ENCODE results near the gene GPR87.

The GPR87 gene

GRCh38 chr3:151265166-151265565 is 51.5 kb downstream of the GPR87 start:
- no peak for DNase-seq
- H3K23ac ChIP-seq (ENCODE audit: low read length), result no peak overlapping the region
- no peak overlapping the region for H3K27ac ChIP-seq (ENCODE audit: low read depth, low read length)
- H3K4ac ChIP-seq (ENCODE audit: low read depth, low read length), result no peak overlapping the region
- no peak overlapping the region for H3K4me3 ChIP-seq (ENCODE audit: low read length)
- H3K56ac ChIP-seq (ENCODE audit: low read length), result no peak overlapping the region
- WGBS (ENCODE audit: extremely low coverage, insufficient coverage, low lambda C conversion rate), result no CpG with 5 or more reads among the region's 5 CpGs
- H3K4me1 ChIP-seq (ENCODE audit: control insufficient read depth, low read depth, low read length), result no peaks in the 10 kb centered on the region
- no peak overlapping the region for H3K9ac ChIP-seq (ENCODE audit: low read length)
- H3K18ac ChIP-seq (ENCODE audit: low read length), result no peak overlapping the region
- no peak overlapping the region for H2BK120ac ChIP-seq (ENCODE audit: low read depth, low read length)
- no peaks in the 10 kb centered on the region for H3K36me3 ChIP-seq (ENCODE audit: control insufficient read depth, insufficient read depth, low read length)
- no peak overlapping the region for H2BK15ac ChIP-seq (replicated peaks; ENCODE audit: low read depth)
- no peak overlapping the region for H2BK5ac ChIP-seq (ENCODE audit: low read length)
- no peak overlapping the region for H2AK5ac ChIP-seq (ENCODE audit: low read length)
- no peaks in the 10 kb centered on the region for H3K27me3 ChIP-seq (ENCODE audit: insufficient read depth, low read length, poor library complexity)
- no peaks in the 10 kb centered on the region for H3K79me2 ChIP-seq (ENCODE audit: control insufficient read depth, insufficient read depth, low read length)
- no peak overlapping the region for H4K8ac ChIP-seq (ENCODE audit: low read depth, low read length)
- H3K79me1 ChIP-seq (ENCODE audit: low read length), result no peaks in the 10 kb centered on the region
- no peak overlapping the region for H3K4me2 ChIP-seq (ENCODE audit: low read length)
- H4K5ac ChIP-seq (ENCODE audit: low read length), result no peak overlapping the region

DNA sequence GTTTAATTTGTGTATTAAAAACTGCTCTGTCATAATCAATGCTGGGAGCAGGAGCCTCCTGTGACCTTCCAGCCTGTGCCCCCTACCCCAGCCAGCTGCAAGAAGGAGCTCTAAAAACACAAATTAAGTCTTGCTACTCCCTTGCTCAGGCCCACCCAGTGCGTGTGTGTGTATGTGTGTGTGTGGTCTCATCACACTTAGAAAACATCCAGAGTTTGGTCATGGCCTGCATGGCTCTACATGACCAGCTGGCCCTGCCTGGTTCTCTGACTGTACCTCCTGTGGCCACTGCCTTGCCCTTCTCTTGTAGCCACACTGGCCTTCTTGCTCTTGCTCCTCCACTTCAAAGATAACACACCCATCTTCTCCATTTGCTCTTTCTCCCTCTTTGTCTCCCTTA is 52.0 kb downstream of the GPR87 start:
- DNase-seq, result no peak
- H3K4ac ChIP-seq (ENCODE audit: low read depth, low read length), result no peak overlapping the region
- no CpG with 5 or more reads among the region's 1 CpG for WGBS (ENCODE audit: extremely low coverage, insufficient coverage, low lambda C conversion rate)
- H2BK15ac ChIP-seq (replicated peaks; ENCODE audit: low read depth), result no peak overlapping the region
- H3K79me2 ChIP-seq (ENCODE audit: control insufficient read depth, insufficient read depth, low read length), result no peaks in the 10 kb centered on the region
- H3K56ac ChIP-seq (ENCODE audit: low read length), result no peak overlapping the region
- H3K79me1 ChIP-seq (ENCODE audit: low read length), result no peaks in the 10 kb centered on the region
- H3K23ac ChIP-seq (ENCODE audit: low read length), result no peak overlapping the region
- no peak overlapping the region for H3K27ac ChIP-seq (ENCODE audit: low read depth, low read length)
- no peak overlapping the region for H3K4me3 ChIP-seq (ENCODE audit: low read length)
- no peaks in the 10 kb centered on the region for H3K36me3 ChIP-seq (ENCODE audit: control insufficient read depth, insufficient read depth, low read length)
- no peak overlapping the region for H3K9ac ChIP-seq (ENCODE audit: low read length)
- no peak overlapping the region for H3K4me2 ChIP-seq (ENCODE audit: low read length)
- no peaks in the 10 kb centered on the region for H3K4me1 ChIP-seq (ENCODE audit: control insufficient read depth, low read depth, low read length)
- no peaks in the 10 kb centered on the region for H3K27me3 ChIP-seq (ENCODE audit: insufficient read depth, low read length, poor library complexity)
- no peak overlapping the region for H3K18ac ChIP-seq (ENCODE audit: low read length)
- H2AK5ac ChIP-seq (ENCODE audit: low read length), result no peak overlapping the region
- no peak overlapping the region for H2BK120ac ChIP-seq (ENCODE audit: low read depth, low read length)
- H2BK5ac ChIP-seq (ENCODE audit: low read length), result no peak overlapping the region
- H4K5ac ChIP-seq (ENCODE audit: low read length), result no peak overlapping the region
- H4K8ac ChIP-seq (ENCODE audit: low read depth, low read length), result no peak overlapping the region

DNA sequence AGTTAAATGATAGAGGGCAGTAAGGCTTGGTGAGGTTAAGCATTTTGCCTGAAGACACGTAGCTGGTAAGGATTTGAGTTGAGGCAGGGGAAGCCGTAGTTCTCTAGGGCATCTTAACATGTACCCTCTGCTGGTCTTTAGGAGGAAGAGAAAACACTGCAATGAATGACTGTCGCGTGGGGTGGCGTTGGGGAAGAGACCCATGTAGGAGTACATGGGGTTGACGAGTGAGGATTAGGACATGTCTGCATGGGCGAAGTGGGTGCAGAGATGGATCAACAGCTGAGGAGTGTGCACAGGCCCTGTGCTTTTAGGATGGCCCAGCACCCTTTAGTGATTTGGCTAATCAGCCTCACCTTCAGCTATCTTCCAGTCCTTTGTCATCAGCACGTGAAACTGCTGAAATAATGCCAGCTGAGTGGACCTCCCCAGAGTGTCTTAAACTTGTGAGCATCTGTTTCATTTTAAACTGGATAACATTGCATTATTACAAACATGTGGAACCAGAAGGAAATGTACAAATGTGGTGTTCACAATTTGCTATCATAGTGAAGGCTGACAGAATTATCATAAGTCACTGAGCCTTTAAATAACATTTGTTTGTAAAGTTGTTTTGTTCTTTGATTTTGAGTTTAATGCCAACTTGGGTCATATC is 53.6 kb downstream of the GPR87 start:
- H3K23ac ChIP-seq (ENCODE audit: low read length), result no peak overlapping the region
- no peak overlapping the region for H2BK120ac ChIP-seq (ENCODE audit: low read depth, low read length)
- no peak overlapping the region for H3K18ac ChIP-seq (ENCODE audit: low read length)
- no peaks in the 10 kb centered on the region for H3K27me3 ChIP-seq (ENCODE audit: insufficient read depth, low read length, poor library complexity)
- no peak overlapping the region for H3K27ac ChIP-seq (ENCODE audit: low read depth, low read length)
- no CpG with 5 or more reads among the region's 8 CpGs for WGBS (ENCODE audit: extremely low coverage, insufficient coverage, low lambda C conversion rate)
- DNase-seq, result no peak
- H3K56ac ChIP-seq (ENCODE audit: low read length), result no peak overlapping the region
- H3K4me3 ChIP-seq (ENCODE audit: low read length), result no peak overlapping the region
- no peak overlapping the region for H3K4me2 ChIP-seq (ENCODE audit: low read length)
- no peak overlapping the region for H2BK15ac ChIP-seq (replicated peaks; ENCODE audit: low read depth)
- no peaks in the 10 kb centered on the region for H3K79me2 ChIP-seq (ENCODE audit: control insufficient read depth, insufficient read depth, low read length)
- H4K8ac ChIP-seq (ENCODE audit: low read depth, low read length), result no peak overlapping the region
- no peak overlapping the region for H2AK5ac ChIP-seq (ENCODE audit: low read length)
- H3K9ac ChIP-seq (ENCODE audit: low read length), result no peak overlapping the region
- no peak overlapping the region for H2BK5ac ChIP-seq (ENCODE audit: low read length)
- H3K4ac ChIP-seq (ENCODE audit: low read depth, low read length), result no peak overlapping the region
- no peaks in the 10 kb centered on the region for H3K79me1 ChIP-seq (ENCODE audit: low read length)
- no peak overlapping the region for H4K5ac ChIP-seq (ENCODE audit: low read length)
- H3K36me3 ChIP-seq (ENCODE audit: control insufficient read depth, insufficient read depth, low read length), result no peaks in the 10 kb centered on the region
- H3K4me1 ChIP-seq (ENCODE audit: control insufficient read depth, low read depth, low read length), result no peaks in the 10 kb centered on the region

GRCh38 chr3:151259664-151260063 is 57.0 kb downstream of the GPR87 start:
- no peak overlapping the region for H3K9ac ChIP-seq (ENCODE audit: low read length)
- no peaks in the 10 kb centered on the region for H3K79me2 ChIP-seq (ENCODE audit: control insufficient read depth, insufficient read depth, low read length)
- H3K4me1 ChIP-seq (ENCODE audit: control insufficient read depth, low read depth, low read length), result no peaks in the 10 kb centered on the region
- WGBS (ENCODE audit: extremely low coverage, insufficient coverage, low lambda C conversion rate), result no CpG with 5 or more reads among the region's 3 CpGs
- H2AK5ac ChIP-seq (ENCODE audit: low read length), result no peak overlapping the region
- H3K18ac ChIP-seq (ENCODE audit: low read length), result no peak overlapping the region
- DNase-seq, result no peak
- no peak overlapping the region for H3K4ac ChIP-seq (ENCODE audit: low read depth, low read length)
- H3K23ac ChIP-seq (ENCODE audit: low read length), result no peak overlapping the region
- H3K79me1 ChIP-seq (ENCODE audit: low read length), result no peaks in the 10 kb centered on the region
- H2BK15ac ChIP-seq (replicated peaks; ENCODE audit: low read depth), result no peak overlapping the region
- no peak overlapping the region for H4K5ac ChIP-seq (ENCODE audit: low read length)
- no peak overlapping the region for H2BK5ac ChIP-seq (ENCODE audit: low read length)
- no peaks in the 10 kb centered on the region for H3K36me3 ChIP-seq (ENCODE audit: control insufficient read depth, insufficient read depth, low read length)
- H3K27ac ChIP-seq (ENCODE audit: low read depth, low read length), result no peak overlapping the region
- H2BK120ac ChIP-seq (ENCODE audit: low read depth, low read length), result no peak overlapping the region
- no peak overlapping the region for H3K4me2 ChIP-seq (ENCODE audit: low read length)
- no peak overlapping the region for H3K4me3 ChIP-seq (ENCODE audit: low read length)
- H3K27me3 ChIP-seq (ENCODE audit: insufficient read depth, low read length, poor library complexity), result no peaks in the 10 kb centered on the region
- H3K56ac ChIP-seq (ENCODE audit: low read length), result no peak overlapping the region
- H4K8ac ChIP-seq (ENCODE audit: low read depth, low read length), result no peak overlapping the region

GRCh38 chr3:151256749-151257148 is 59.9 kb downstream of the GPR87 start:
- Histone ChIP-seq H2AK5ac (ENCODE audit: low read length) (no peak overlapping the region), H3K27ac (ENCODE audit: low read depth, low read length) (no peak overlapping the region), H2BK5ac (ENCODE audit: low read length) (no peak overlapping the region), H2BK120ac (ENCODE audit: low read depth, low read length) (no peak overlapping the region), H3K18ac (ENCODE audit: low read length) (no peak overlapping the region), H3K36me3 (ENCODE audit: control insufficient read depth, insufficient read depth, low read length) (no peaks in the 10 kb centered on the region), H3K4me1 (ENCODE audit: control insufficient read depth, low read depth, low read length) (no peaks in the 10 kb centered on the region), H4K8ac (ENCODE audit: low read depth, low read length) (no peak overlapping the region), H3K79me1 (ENCODE audit: low read length) (no peaks in the 10 kb centered on the region), H3K23ac (ENCODE audit: low read length) (no peak overlapping the region), H2BK15ac (replicated peaks; ENCODE audit: low read depth) (no peak overlapping the region), H3K56ac (ENCODE audit: low read length) (no peak overlapping the region), H3K79me2 (ENCODE audit: control insufficient read depth, insufficient read depth, low read length) (no peaks in the 10 kb centered on the region), H4K5ac (ENCODE audit: low read length) (no peak overlapping the region), H3K27me3 (ENCODE audit: insufficient read depth, low read length, poor library complexity) (no peaks in the 10 kb centered on the region), H3K9ac (ENCODE audit: low read length) (no peak overlapping the region), H3K4me3 (ENCODE audit: low read length) (no peak overlapping the region), H3K4me2 (ENCODE audit: low read length) (no peak overlapping the region), H3K4ac (ENCODE audit: low read depth, low read length) (no peak overlapping the region)
- no peak for DNase-seq
- no CpG with 5 or more reads among the region's 1 CpG for WGBS (ENCODE audit: extremely low coverage, insufficient coverage, low lambda C conversion rate)

- DNase-seq, result no peak
- Histone ChIP-seq H4K8ac (ENCODE audit: low read depth, low read length) (no peak overlapping the region), H2BK5ac (ENCODE audit: low read length) (no peak overlapping the region), H2BK15ac (replicated peaks; ENCODE audit: low read depth) (no peak overlapping the region), H4K5ac (ENCODE audit: low read length) (no peak overlapping the region), H3K9ac (ENCODE audit: low read length) (no peak overlapping the region), H3K4ac (ENCODE audit: low read depth, low read length) (no peak overlapping the region), H3K4me2 (ENCODE audit: low read length) (no peak overlapping the region), H2BK120ac (ENCODE audit: low read depth, low read length) (no peak overlapping the region), H3K36me3 (ENCODE audit: control insufficient read depth, insufficient read depth, low read length) (no peaks in the 10 kb centered on the region), H3K4me1 (ENCODE audit: control insufficient read depth, low read depth, low read length) (no peaks in the 10 kb centered on the region), H3K18ac (ENCODE audit: low read length) (no peak overlapping the region), H2AK5ac (ENCODE audit: low read length) (no peak overlapping the region), H3K27me3 (ENCODE audit: insufficient read depth, low read length, poor library complexity) (no peaks in the 10 kb centered on the region), H3K79me2 (ENCODE audit: control insufficient read depth, insufficient read depth, low read length) (no peaks in the 10 kb centered on the region), H3K79me1 (ENCODE audit: low read length) (no peaks in the 10 kb centered on the region), H3K23ac (ENCODE audit: low read length) (no peak overlapping the region), H3K27ac (ENCODE audit: low read depth, low read length) (no peak overlapping the region), H3K56ac (ENCODE audit: low read length) (no peak overlapping the region), H3K4me3 (ENCODE audit: low read length) (no peak overlapping the region)
- no CpG with 5 or more reads among the region's 3 CpGs for WGBS (ENCODE audit: extremely low coverage, insufficient coverage, low lambda C conversion rate)
Measured at GRCh38 chr3:151248772-151249337, 67.8 kb downstream of the GPR87 start.

All from mesendoderm (in vitro differentiated cells).